NCI-H2107 (cell line): ENCODE measurements around the gene MBD2.

Experiments used
- DNase-seq: peaks from one replicate; lab custom pipeline; 2025; lab: John Stamatoyannopoulos, UW

MBD2 gene

DNA sequence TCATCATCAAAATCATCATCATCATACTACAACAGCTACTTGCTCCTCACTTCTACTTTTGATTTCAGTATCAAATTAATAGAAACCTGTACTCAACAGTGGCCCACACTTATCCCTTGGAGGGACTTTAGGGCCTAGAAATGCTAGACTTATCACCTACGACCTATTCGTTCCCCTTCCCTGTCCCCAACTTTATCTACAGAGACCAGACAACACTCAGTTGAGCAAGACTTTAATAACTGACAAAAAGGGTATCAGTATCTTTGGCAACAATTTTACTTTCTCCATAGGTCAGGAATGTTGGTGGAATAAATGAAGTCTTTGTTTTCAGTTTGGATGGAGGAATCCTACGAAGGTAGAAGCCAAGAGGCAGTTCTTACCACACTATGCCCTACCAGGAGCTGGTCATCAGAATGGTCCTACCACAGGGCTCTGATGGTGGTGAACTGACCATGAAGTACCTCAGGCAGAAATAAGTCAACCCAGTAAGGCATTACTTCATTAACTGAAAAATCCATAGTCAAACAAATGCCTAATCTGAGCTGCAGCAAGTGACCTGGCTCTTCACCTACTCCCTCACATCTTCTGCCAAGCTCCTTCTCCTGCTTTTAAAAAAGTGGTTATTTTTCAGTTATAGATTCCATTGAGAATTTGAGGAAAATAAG is 26.6 kb downstream of the MBD2 start:
- DNase-seq, result no peak

DNA sequence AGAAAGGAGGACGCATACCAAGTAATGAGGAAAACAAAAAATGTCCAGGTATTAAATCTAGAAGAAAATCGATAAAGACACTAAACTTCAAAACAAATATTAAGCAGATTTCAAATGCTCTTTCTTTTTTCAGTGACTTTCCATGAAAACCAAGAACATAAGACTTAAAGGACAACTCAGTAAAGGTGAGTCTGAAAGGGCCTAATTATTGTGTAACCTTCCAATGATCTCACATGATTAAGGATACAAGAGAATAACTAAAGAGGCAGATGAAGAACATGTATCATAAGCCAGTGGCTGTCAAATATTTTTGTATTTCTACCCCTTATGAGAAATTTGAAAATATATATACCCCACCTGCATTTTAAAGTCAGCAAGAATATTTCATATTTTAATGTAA is 30.7 kb downstream of the MBD2 start:
- no peak for DNase-seq

DNA sequence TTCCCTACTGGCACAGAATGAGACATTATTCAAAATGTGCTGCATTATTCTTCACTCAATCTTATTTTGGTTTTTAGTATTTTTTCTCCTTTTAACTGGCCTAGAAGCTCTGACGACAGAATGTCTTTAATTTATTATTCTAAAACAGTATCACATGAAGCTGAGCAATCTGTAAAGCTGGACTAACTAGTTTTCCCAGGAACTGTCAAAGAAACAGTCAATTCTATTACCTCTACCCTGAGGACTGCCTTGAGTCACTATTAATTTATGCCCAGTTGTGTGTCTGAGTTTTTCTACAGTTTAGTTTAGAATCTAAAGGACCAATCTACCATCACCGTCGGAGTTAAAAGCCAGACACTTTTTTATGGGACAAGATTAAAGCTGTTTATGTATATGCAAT is 31.6 kb downstream of the MBD2 start:
- DNase-seq, result no peak

GRCh38 chr18:54192415-54192814 is 32.1 kb downstream of the MBD2 start:
- no peak for DNase-seq

GRCh38 chr18:54191352-54191751 is 33.1 kb downstream of the MBD2 start:
- no peak for DNase-seq

GRCh38 chr18:54187372-54187771 is 37.1 kb downstream of the MBD2 start:
- DNase-seq, result no peak

DNA sequence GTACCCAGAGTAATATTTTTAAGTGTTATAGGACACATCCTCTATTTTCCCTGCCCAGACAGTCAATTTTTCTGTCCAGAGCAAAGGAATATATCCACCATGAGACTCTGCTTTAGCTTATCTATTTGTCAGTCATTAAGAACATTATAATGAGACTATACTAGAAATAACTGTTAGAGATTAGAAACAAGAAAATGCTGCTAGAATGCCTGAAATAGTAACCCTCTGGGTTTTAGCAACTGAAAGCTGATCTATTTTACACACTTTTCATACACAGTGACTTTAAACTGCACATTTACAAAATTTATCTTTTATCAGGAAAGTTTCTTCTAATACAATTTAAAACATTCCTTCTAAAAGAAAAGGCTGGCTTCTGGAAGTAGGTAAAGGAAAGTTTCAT is 39.6 kb downstream of the MBD2 start:
- no peak for DNase-seq

GRCh38 chr18:54183390-54183789 is 41.1 kb downstream of the MBD2 start:
- no peak for DNase-seq

DNA sequence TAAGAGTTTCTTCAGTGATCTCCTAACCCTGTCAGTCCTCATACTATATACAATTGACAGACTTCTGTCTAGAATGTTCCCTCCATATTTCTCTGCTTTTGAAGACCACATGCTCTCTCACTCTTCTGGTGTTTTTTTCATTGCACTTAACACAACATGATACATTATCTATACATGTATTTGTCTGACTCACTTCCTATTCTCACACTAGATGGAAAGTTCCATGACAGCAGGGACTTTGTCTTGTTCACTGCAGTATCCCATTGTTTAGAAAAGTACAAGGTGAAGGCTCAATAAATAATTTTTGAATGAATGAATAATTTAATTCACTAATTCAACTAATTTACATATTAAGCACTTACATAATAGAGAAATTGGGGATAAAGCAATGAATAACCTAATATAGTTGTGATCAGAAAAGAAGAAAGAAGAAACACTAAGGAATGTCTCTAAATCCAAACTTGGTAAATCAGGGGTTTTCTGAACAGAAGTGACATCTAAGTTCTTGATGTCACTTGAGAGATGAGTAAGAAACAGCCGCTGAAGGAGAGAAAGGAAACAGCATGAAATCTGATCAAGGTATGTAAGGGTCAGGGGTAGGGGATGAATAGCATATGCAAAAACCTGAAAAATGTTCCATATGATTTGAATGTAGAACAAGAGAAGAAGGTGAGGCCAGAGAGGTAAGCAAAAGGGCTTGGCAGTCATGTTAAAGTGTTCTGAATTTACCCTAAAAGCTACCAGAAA is 42.4 kb downstream of the MBD2 start:
- no peak for DNase-seq

GRCh38 chr18:54173980-54174630 is 50.4 kb downstream of the MBD2 start:
- no peak for DNase-seq

DNA sequence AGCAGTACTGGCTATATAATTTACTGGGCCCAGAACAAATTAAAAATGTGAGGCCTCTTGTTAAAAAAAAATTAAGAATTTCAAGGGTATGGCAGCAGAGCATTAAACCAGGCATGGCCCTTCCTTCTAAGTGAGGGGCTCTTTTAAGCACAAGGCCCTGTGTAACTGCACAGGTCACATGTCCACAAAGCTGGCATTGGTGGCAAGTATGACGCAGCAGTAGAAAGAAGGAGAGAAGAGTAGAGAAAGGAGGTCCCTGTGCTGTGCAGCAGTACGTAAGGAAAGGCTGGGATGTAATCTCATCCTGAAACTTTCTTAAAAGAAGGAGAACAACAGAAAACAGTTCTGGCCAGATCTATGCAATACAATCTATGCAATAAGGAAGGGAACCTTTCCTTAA is 51.2 kb downstream of the MBD2 start:
- no peak for DNase-seq

DNA sequence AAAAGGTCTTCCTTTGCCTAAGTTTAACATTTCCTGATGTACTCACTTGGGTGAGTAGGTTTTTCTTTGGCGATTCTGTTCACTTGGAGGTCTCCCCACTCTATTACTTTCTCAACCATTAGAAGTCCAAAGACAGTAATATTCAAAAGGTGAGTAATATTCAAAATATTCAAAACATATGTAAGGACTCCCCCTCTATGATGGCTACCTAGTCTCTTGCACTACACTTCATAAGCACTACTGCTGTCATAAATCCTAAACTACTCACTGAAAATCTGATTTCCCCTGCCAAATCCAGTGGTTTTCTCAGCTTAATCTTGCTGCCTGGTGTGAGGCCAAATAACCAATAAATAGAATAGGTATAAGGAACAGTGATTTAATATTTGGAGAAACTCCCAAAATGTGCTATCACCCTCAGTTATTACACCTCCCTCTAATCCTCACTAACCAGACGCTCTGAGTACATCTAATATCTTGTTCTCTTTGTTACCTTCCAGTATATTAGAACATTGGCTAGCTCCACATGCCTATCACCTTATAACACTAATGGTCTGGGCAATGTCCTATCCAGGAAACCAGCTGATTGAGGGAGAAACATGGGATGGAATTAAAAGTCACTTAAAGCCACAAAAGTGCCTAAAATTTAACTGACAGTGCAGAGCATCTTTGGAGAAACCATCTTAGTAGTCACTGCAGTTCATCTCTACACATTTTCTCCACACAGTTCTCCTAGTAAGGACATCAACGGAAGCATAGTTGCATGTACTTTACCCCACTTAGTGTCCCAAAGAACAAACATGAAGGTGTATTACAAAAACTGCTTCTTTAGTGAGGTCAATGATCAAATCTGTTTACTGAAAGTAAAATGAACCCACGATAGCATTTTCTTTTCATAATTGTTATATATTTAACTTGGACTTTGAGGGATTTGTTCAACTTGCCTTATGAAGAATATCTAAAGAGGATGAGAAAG is 54.8 kb downstream of the MBD2 start:
- DNase-seq, result no peak

DNA sequence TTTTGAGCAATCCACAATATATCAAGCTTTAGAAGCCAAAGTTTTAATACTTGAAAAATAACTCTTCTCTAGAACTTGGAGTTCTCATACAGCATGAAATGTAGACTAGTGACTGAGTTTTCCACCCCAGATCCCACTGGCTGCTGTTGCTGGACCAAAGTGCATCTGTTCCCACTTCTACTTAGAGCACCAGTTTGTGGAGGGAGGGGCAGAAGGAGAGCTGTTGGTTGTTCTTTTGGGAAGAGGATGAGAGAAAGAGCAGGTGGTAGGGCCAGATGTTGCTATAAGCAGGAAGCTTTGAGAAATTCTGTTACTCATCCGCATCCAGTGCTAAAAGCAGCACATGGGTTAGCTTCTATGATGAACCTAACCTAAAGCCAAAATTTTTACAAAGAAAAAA is 59.0 kb downstream of the MBD2 start:
- no peak for DNase-seq

DNA sequence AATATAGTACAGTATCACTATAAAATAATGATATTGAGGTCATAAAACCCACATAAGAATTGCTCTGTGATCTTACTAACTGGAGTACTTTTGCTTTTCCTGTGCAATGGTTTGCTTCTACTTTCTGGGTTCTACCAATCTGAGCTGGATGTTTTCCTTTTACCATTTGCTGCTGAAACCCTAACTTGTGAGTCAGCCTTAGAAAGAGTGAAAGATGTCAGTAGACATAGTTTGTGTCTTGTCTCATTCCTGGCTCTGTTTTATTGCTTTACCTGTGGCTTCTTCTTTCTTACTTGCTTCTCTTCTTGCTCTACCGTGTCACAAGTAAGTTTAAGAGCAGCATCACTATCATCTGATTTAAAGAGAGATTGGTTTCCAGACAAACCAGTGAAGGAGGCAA is 61.0 kb downstream of the MBD2 start:
- no peak for DNase-seq

DNA sequence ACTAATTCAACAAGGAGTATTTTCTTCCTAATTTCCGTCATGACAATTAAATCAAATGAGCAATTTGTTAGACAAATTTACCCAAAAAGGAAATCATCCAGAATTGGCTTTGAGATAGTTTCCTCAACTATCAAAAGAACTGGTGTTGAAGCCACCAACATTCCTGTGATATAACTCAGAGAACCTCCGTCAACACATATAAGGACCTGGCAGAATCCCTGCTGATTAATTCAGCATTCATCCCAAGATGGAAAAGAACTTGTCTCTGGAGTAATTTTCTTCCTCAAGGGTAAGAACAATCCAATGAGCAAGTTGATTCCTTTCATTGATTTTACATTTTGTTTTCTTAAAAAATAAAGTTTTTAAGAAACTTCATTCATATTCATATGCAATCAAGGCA is 62.0 kb downstream of the MBD2 start:
- DNase-seq, result no peak

DNA sequence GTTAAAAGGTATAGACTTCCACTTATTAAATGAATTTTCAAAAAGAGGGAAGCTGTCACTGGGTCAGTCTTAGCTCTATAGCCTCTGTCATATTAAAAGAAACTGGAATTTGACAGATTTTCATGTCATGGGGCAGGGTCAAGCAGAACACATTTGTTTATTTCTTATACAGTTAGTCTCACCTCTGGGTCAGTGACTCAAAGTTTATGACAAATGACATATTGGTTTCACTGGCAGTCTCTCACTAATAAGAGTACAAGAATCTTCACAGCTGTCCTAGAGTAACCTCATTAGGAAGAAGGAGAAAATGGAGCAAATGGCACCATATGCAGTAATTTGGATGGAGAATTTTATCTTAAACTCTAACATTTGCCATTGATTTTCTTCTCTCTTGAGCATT is 63.2 kb downstream of the MBD2 start:
- no peak for DNase-seq

DNA sequence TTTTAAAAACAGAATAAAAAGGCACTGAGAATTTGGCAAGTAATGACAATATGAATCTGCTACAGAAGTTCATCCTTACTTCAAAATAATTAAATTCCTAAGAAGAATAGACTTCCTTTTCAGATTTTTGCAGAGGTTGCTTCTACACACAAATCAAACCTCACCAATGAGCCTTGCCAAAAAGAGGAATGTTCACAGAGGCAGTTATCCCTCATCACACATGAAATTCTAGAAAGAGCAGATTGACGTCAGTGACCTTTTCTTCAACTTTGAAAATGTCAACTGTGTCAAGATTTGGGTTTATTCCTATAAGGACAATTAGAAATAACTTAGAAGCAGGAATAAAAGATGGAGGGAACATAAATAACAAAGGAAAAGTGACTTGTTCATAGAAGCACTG is 64.6 kb downstream of the MBD2 start:
- DNase-seq, result no peak

DNA sequence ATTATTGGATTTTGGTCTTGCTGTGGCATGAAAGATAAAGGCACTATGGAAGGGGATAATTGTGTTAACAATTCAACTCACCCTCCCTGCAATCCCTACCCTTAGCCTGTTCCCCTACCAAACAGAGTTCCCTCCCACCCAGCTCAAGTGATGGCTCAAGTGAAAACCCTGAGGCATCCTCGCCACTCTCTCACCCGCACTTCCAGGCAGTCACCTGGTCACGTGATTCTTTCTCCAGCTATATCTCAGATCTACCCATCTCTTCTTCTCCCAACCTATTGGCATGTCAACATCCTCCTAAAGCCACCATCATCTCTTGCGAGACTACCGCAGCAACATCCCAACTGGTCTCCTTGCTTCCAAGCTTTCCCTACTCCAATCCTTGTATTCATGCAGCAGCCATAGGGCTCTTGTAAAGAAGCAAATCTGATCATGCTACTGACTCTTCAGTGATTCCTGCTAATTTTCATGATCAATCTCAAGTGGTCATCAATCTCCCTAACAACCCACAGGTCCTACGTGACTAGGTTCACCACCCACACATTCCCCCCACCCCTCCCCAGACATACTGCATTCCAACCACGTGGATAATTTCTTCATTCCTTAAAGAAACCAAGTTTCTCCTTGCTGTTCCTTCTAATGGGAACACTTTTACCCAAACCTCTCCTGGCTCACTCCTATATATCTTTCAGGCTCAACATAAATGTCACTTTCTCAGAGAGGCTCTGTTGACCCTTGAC is 66.7 kb downstream of the MBD2 start:
- DNase-seq, result no peak

- DNase-seq, result no peak
These were observed 69.1 kb downstream of the MBD2 start for GRCh38 chr18:54155412-54155811.

GRCh38 chr18:54154231-54154630 is 70.2 kb downstream of the MBD2 start:
- no peak for DNase-seq

DNA sequence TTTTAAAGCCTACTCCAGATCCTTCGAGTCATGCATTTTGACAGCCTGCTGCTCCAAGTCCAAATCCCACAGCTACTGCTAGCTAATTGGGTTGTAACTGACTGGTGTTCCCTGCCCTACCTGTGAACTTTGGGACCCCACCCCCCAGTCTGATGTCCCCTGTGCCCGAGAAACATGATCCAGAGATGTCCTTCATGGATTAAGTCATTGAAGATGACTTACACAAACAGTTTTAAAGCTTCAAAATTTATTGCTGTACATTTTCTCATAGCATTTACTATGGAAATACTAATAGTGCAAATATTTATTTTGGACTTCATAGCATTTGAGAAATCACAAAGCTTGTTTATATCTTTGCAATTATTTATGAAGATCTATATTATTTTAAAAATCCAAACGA is 73.1 kb downstream of the MBD2 start:
- DNase-seq, result no peak

DNA sequence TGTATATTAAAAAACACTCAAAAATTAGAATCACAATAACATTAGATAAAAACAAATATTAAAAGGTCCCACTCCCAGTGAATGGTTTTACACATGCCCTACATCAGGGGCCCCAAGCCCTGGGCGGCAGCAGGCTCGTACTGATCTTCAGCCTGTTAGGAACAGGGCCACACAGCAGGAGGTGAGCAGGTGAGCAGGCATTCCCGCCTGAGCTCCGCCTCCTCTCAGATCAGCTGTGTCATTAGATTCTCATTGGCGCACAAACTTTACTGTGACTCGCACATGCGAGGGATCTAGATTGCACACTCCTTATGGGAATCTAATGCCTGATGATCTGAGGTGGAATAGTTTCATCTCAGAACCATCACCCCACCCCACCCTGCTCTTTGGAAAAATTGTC is 74.2 kb downstream of the MBD2 start:
- no peak for DNase-seq
